Pulmonary artery endothelial cell (primary cell): ENCODE measurements around the gene FFAR1. TPM values are rescaled to one million over a fixed set of nuclear protein-coding genes. Genes with fewer than 3 reads are reported as not detected.

Experiments
- DNase-seq: peaks from one replicate; pipeline ENCODE4 v3.0.0-alpha.2; 2011; ENCODE audit warnings: low read depth, low spot score
- total RNA-seq: library from RNA; depleted of rRNA; stranded (reverse); fragments of >200 nt; gene quantifications from 2 replicates; pipeline ENCODE4 v1.2.3, GENCODE V29; 2014

FFAR1 gene
- total RNA-seq, 1 donor from 2014 or later = not detected

- DNase-seq = no peak
Observed at GRCh38 chr19:35314858-35315470, 32.7 kb upstream of the FFAR1 start.

- no peak for DNase-seq
Observed at GRCh38 chr19:35315883-35316282, 31.8 kb upstream of the FFAR1 start.

GRCh38 chr19:35316560-35316959, 31.1 kb upstream of the FFAR1 start:
- no peak for DNase-seq

- no peak for DNase-seq
Observed at GRCh38 chr19:35317464-35318043, 30.1 kb upstream of the FFAR1 start.

- peak; percentile 27 for DNase-seq
Observed at GRCh38 chr19:35318679-35319448, 28.8 kb upstream of the FFAR1 start.

GRCh38 chr19:35320065-35320713, 27.5 kb upstream of the FFAR1 start:
- no peak for DNase-seq

- no peak for DNase-seq
Observed at GRCh38 chr19:35321291-35321690, 26.4 kb upstream of the FFAR1 start.

- no peak for DNase-seq
Observed at GRCh38 chr19:35322014-35322413, 25.7 kb upstream of the FFAR1 start.

- DNase-seq = no peak
Observed at GRCh38 chr19:35327642-35328041, 20.1 kb upstream of the FFAR1 start.

GRCh38 chr19:35328851-35329285, 18.8 kb upstream of the FFAR1 start, which contains the start of gene CD22:
TSS of gene CD22 (plus strand) at chr19:35329187. CDS start at chr19:35332041, 2,854 bp downstream.
- no peak for DNase-seq

- no peak for DNase-seq
Observed at GRCh38 chr19:35329323-35329722, 18.4 kb upstream of the FFAR1 start.

- no peak for DNase-seq
Observed at GRCh38 chr19:35330475-35330874, 17.2 kb upstream of the FFAR1 start.

- no peak for DNase-seq
Observed at GRCh38 chr19:35331551-35332214, 16.0 kb upstream of the FFAR1 start.

- DNase-seq = no peak
Observed at GRCh38 chr19:35332817-35333216, 14.9 kb upstream of the FFAR1 start.

- DNase-seq = no peak
Observed at GRCh38 chr19:35334144-35334753, 13.5 kb upstream of the FFAR1 start.

GRCh38 chr19:35336166-35336955, 11.3 kb upstream of the FFAR1 start:
- no peak for DNase-seq

- no peak for DNase-seq
Observed at GRCh38 chr19:35337097-35337983, 10.4 kb upstream of the FFAR1 start.

- DNase-seq = no peak
Observed at GRCh38 chr19:35337984-35338296, 9.8 kb upstream of the FFAR1 start.

- DNase-seq = no peak
Observed at GRCh38 chr19:35340431-35340830, 7.3 kb upstream of the FFAR1 start.
